SU-DHL-6 (cell line): ENCODE measurements around the gene ST6GAL2.

ENCODE experiments used
- H2AFZ ChIP-seq: fragments of 200-600 bp; sonication (generic); 2 replicates; pipeline ENCODE4 v1.6.1; 2014; ENCODE audit warnings: low read depth, mild to moderate bottlenecking, moderate library complexity, mixed read lengths, antibody characterized with exemption, low read length; ENCODE audit not compliant: severe bottlenecking
- H3F3A ChIP-seq: fragments of 200-600 bp; shearing (Covaris generic); 2 replicates; pipeline ENCODE4 v1.6.0; 2016; ENCODE audit warnings: antibody characterized with exemption, mild to moderate bottlenecking; ENCODE audit not compliant: insufficient read depth
- H3K27ac ChIP-seq: fragments of 200-600 bp; sonication (generic); 2 replicates; pipeline ENCODE4 v1.5.1; 2016; ENCODE audit warnings: low read depth, mild to moderate bottlenecking, low read length, moderate library complexity, mixed read lengths
- H3K27me3 ChIP-seq: fragments of 200-600 bp; sonication (generic), shearing (Covaris generic); 2 replicates; pipeline ENCODE4 v1.6.0; 2014; ENCODE audit warnings: mild to moderate bottlenecking, low read length
- H3K36me3 ChIP-seq: fragments of 200-600 bp; sonication (generic); 2 replicates; pipeline ENCODE4 v1.6.1; 2014; ENCODE audit warnings: mild to moderate bottlenecking, low read length, mixed read lengths
- H3K4me2 ChIP-seq: fragments of 300-600, 200-600 bp; shearing (Covaris generic), sonication (generic); 2 replicates; pipeline ENCODE4 v1.6.0; 2014; ENCODE audit warnings: low read length, low read depth, mild to moderate bottlenecking; ENCODE audit not compliant: poor library complexity, severe bottlenecking
- H3K4me3 ChIP-seq: fragments of 200-600 bp; sonication (generic); 2 replicates; pipeline ENCODE4 v1.5.1; 2014; ENCODE audit warnings: antibody characterized with exemption, low read length, mild to moderate bottlenecking, mixed read lengths; ENCODE audit not compliant: insufficient read depth, poor library complexity, severe bottlenecking
- H3K79me2 ChIP-seq: fragments of 200-600 bp; sonication (generic); 2 replicates; pipeline ENCODE4 v1.6.1; 2014; ENCODE audit warnings: mild to moderate bottlenecking, low read length, moderate library complexity; ENCODE audit not compliant: insufficient read depth
- H3K9ac ChIP-seq: fragments of 200-600 bp; sonication (generic); 2 replicates; pipeline ENCODE4 v1.7.0; 2014; ENCODE audit warnings: mild to moderate bottlenecking, low read length
- H3K9me2 ChIP-seq: fragments of 200-600 bp; sonication (generic); replicated peaks from 2 replicates; pipeline ENCODE4 v1.6.1; 2014; ENCODE audit warnings: low read length; ENCODE audit not compliant: insufficient read depth
- H3K9me3 ChIP-seq: fragments of 200-600 bp; sonication (generic); 2 replicates; pipeline ENCODE4 v1.6.1; 2014; ENCODE audit warnings: low read length, mixed read lengths; ENCODE audit not compliant: insufficient read depth
- H4K20me1 ChIP-seq: fragments of 200-600 bp; sonication (generic); 2 replicates; pipeline ENCODE4 v1.6.1; 2014; ENCODE audit warnings: low read depth, mild to moderate bottlenecking, antibody characterized with exemption, low read length, moderate library complexity, mixed read lengths
- EZH2phosphoT487 ChIP-seq: fragments of 200-600 bp; sonication (generic), shearing (Covaris generic); conservative IDR thresholded peaks from 2 replicates; pipeline ENCODE4 v1.6.1; 2018; ENCODE audit warnings: mild to moderate bottlenecking, antibody characterized with exemption, low read length, moderate library complexity, mixed read lengths
- TF ChIP-seq, protein P1 (sequence below): fragments of 200-600 bp; sonication (generic); IDR thresholded peaks from one replicate; pipeline ENCODE4 v1.5.1; 2017; ENCODE audit warnings: antibody characterized with exemption, mild to moderate bottlenecking, low read length, moderate library complexity; ENCODE audit not compliant: insufficient read depth, poor library complexity, severe bottlenecking

ST6GAL2 gene

DNA sequence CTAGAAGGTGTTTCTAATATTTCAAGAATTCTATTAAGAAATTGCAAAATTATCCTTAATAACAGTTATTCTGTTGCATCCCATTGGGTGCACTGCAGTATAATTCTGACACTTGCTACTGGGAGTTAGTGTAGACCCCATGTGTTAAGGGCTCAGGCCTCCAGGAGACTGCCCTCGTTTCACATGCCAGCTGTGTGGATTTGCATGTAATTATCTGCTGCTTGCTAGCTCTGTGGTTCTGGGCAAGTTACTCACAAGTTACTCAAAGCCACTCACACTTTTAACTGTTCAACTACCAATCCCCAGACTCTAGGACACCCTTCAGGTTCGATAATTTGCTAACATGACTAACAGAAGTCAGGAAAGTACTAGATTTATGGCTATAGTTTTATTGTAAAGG lies 38.6 kb downstream of the ST6GAL2 start:
- Histone ChIP-seq H3K9me3 (no peaks in the 10 kb centered on the region), H3K79me2 (no peaks in the 10 kb centered on the region), H3K4me3 (no peak overlapping the region), H3K9ac (no peak overlapping the region), H3K9me2 (no peaks in the 10 kb centered on the region), H2AFZ (no peak overlapping the region), H3K27me3 (no peaks in the 10 kb centered on the region), H3F3A (no peaks in the 10 kb centered on the region), H4K20me1 (no peaks in the 10 kb centered on the region), H3K36me3 (no peaks in the 10 kb centered on the region), H3K27ac (no peak overlapping the region), H3K4me2 (no peak overlapping the region)
- TF ChIP-seq, protein P1, sequence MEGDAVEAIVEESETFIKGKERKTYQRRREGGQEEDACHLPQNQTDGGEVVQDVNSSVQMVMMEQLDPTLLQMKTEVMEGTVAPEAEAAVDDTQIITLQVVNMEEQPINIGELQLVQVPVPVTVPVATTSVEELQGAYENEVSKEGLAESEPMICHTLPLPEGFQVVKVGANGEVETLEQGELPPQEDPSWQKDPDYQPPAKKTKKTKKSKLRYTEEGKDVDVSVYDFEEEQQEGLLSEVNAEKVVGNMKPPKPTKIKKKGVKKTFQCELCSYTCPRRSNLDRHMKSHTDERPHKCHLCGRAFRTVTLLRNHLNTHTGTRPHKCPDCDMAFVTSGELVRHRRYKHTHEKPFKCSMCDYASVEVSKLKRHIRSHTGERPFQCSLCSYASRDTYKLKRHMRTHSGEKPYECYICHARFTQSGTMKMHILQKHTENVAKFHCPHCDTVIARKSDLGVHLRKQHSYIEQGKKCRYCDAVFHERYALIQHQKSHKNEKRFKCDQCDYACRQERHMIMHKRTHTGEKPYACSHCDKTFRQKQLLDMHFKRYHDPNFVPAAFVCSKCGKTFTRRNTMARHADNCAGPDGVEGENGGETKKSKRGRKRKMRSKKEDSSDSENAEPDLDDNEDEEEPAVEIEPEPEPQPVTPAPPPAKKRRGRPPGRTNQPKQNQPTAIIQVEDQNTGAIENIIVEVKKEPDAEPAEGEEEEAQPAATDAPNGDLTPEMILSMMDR: no peak
- no peak for TF ChIP-seq EZH2phosphoT487

DNA sequence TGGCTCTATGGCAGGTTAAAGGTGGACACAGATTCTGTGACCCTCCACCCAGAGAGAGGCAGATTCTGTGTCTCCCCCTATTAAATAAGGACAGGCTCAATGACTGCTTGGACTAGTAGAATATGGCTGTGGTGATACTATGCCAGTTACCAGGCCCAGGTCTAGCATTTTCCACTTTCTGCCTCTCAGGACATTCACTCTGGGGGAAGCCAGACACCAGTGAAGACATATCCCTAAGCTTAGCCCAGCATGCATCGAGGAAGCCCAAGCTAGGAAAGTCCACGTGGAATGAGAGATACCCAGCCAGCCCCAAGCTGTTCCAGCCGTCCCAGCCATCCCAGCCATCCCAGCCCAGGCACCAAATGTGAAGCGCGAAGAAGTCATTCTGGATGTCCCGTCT lies 40.3 kb downstream of the ST6GAL2 start:
- Histone ChIP-seq H3K4me2 (no peak overlapping the region), H3K79me2 (no peaks in the 10 kb centered on the region), H3K4me3 (no peak overlapping the region), H3F3A (no peaks in the 10 kb centered on the region), H3K9me3 (no peaks in the 10 kb centered on the region), H3K9ac (no peak overlapping the region), H3K36me3 (no peaks in the 10 kb centered on the region), H3K27me3 (no peaks in the 10 kb centered on the region), H3K27ac (no peak overlapping the region), H2AFZ (no peak overlapping the region), H4K20me1 (no peaks in the 10 kb centered on the region), H3K9me2 (no peaks in the 10 kb centered on the region)
- TF ChIP-seq EZH2phosphoT487: no peak
- TF ChIP-seq, protein P1: no peak

DNA sequence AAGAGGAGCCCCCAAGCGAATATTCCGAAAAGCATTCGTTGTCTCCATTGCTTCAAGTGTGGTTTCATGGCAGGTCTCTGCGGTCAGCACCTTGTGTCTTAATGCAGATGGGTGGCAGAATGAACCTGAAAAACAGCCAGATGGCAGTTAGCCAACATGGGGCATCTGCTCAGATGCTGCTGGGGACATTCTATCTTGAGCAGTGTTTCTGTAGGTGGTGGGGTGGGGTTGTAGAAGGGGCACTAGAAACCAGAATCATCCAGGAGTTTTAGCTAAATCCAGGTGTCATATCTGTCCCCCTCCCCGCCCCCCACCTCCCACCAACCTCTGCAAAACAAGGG lies 42.1 kb downstream of the ST6GAL2 start:
- H3K36me3 ChIP-seq: no peaks in the 10 kb centered on the region
- H3K4me2 ChIP-seq: no peak overlapping the region
- H3K27me3 ChIP-seq: no peaks in the 10 kb centered on the region
- H3K4me3 ChIP-seq: no peak overlapping the region
- no peaks in the 10 kb centered on the region for H4K20me1 ChIP-seq
- H3K9me2 ChIP-seq: no peaks in the 10 kb centered on the region
- H3F3A ChIP-seq: no peaks in the 10 kb centered on the region
- H3K79me2 ChIP-seq: no peaks in the 10 kb centered on the region
- no peak overlapping the region for H3K27ac ChIP-seq
- H3K9ac ChIP-seq: no peak overlapping the region
- no peak overlapping the region for H2AFZ ChIP-seq
- TF ChIP-seq EZH2phosphoT487: no peak
- TF ChIP-seq, protein P1: no peak
- H3K9me3 ChIP-seq: no peaks in the 10 kb centered on the region
